Stimulated activated CD8-positive, alpha-beta memory T cell treated with anti-CD3 and anti-CD28 coated beads, Interleukin-4, amount 100 ng/mL, for 4 hours (primary cell): Measurements from ENCODE around the gene CMTR1.

Source experiments
- DNase-seq, 2 donors: peaks; one replicate each; pipeline ENCODE4 v3.0.0-alpha.2; 2020; ENCODE audit warnings: low read depth in 2 of 2, low spot score in 1 of 2

Gene CMTR1

DNA sequence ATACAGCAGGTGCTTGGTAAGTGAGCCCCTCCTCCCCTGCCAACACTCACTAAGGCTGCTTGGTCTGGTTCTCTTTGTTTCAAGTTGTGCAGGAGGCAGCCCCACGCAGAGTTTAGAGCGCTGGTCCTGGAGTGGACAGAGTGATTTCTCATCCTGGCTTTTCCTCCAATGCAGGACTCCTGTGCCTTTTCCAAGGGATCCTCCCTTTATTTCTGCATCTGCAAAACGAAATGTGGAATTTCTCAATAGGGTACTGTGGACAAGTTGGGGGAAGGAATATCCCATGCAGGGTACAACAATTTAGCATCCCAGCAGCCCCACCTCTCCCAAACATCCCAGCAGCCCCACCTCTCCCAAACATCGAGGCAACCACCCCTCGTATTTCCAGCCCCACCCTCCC, 97.3 kb downstream of the CMTR1 start:
- no peak for DNase-seq

DNA sequence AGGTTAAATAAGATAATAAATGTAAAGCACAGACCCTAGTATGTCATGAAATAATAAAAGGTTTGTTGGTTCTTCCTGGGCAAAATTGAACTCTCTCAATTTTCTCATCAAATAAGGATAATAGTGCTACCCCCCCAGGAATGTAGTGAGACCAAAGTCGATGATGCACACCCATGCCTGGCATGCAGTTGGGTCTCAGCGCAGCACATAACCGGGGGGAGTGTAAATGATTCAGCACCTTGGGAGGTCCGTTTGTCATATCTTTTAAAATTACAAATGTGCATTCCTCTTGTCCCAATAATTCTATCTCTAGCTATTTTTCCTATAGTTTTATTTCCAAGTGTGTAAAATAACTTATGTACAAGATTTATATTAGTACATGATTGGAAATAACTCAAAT, 98.0 kb downstream of the CMTR1 start:
- DNase-seq = no peak
